GM18505 (cell line): ENCODE measurements around the gene GPR132.

Source experiments
- ATAC-seq: cut with Tn5 transposase; IDR thresholded peaks from one replicate; pipeline ENCODE4 v1.9.1; 2021; ENCODE audit not compliant: unreplicated experiment
- POLR2A ChIP-seq: IDR thresholded peaks from 4 replicates; pipeline ENCODE4 v1.6.1; 2011; ENCODE audit warnings: borderline replicate concordance; ENCODE audit not compliant: insufficient read depth, insufficient read length; ENCODE audit errors: extremely low read depth

GPR132 gene

GRCh38 chr14:105015242-105015641 is 50.0 kb downstream of the GPR132 start:
- ATAC-seq = no peak
- TF ChIP-seq POLR2A = no peak

GRCh38 chr14:105014631-105015030 is 50.6 kb downstream of the GPR132 start:
- no peak for ATAC-seq

GRCh38 chr14:105014032-105014431 is 51.2 kb downstream of the GPR132 start:
- no peak for ATAC-seq
- TF ChIP-seq POLR2A = no peak

More at GRCh38 chr14:105014631-105015030, 50.6 kb downstream of the GPR132 start:
- TF ChIP-seq POLR2A = no peak

GRCh38 chr14:105013150-105013785 is 52.0 kb downstream of the GPR132 start:
- ATAC-seq = no peak
- no peak for TF ChIP-seq POLR2A

- ATAC-seq = no peak
- peak; percentile 15 for TF ChIP-seq POLR2A
Measured at GRCh38 chr14:105012171-105012985, 52.9 kb downstream of the GPR132 start.

- TF ChIP-seq POLR2A = no peak
- ATAC-seq = no peak
Measured at GRCh38 chr14:105011312-105011990, 53.8 kb downstream of the GPR132 start.

GRCh38 chr14:105010891-105011291 is 54.3 kb downstream of the GPR132 start:
- no peak for TF ChIP-seq POLR2A
- no peak for ATAC-seq

- no peak for ATAC-seq
- TF ChIP-seq POLR2A = no peak
Measured at GRCh38 chr14:105010106-105010505, 55.1 kb downstream of the GPR132 start.

- no peak for ATAC-seq
- no peak for TF ChIP-seq POLR2A
Measured at GRCh38 chr14:105007593-105008264, 57.5 kb downstream of the GPR132 start.

- TF ChIP-seq POLR2A = no peak
- ATAC-seq = no peak
Measured at GRCh38 chr14:105006831-105007592, 58.2 kb downstream of the GPR132 start.

- peak; percentile 6 for TF ChIP-seq POLR2A
- ATAC-seq = no peak
Measured at GRCh38 chr14:105005929-105006830, 59.0 kb downstream of the GPR132 start.

GRCh38 chr14:105005329-105005928 is 59.8 kb downstream of the GPR132 start:
- no peak for TF ChIP-seq POLR2A
- ATAC-seq = no peak
